Activated CD4-positive, alpha-beta T cell treated with anti-CD3 and anti-CD28 coated beads, Interleukin-2, amount 50 U/mL, for 24 hours (primary cell): Measurements from ENCODE around the gene SFMBT1.
A peak's percentile ranks its signal among the peaks of the same experiment; 100 is the strongest.

Source experiments
- DNase-seq, 2 donors: peaks; one replicate each; pipeline ENCODE4 v3.0.0-alpha.2; 2020; ENCODE audit warnings: low read depth in 1 of 2, low spot score in 1 of 2

The SFMBT1 gene

GRCh38 chr3:52890735-52891134 lies 155.1 kb downstream of the SFMBT1 start:
- peak in 1 of 2 donors; percentile 32 for DNase-seq

DNA sequence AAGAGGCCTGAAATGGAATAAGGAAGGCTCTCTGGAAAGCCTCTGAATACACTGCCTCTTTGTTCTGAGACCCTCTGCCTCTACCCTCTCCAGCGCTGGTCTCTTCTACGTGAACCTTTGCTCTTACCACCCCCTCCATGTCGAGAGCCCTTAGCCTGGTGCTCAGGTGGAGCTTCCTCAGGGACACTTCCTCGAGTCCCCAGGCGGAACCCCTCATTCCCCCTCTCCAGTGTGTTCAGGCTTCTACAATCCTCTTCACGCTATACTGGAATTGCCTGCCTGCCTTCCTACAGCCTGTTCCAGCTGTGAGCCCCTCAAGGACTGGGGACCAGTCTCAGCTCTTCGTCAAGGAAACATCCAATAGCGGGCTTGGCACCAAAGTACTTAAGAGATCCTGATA lies 156.0 kb downstream of the SFMBT1 start:
- no peak for DNase-seq

DNA sequence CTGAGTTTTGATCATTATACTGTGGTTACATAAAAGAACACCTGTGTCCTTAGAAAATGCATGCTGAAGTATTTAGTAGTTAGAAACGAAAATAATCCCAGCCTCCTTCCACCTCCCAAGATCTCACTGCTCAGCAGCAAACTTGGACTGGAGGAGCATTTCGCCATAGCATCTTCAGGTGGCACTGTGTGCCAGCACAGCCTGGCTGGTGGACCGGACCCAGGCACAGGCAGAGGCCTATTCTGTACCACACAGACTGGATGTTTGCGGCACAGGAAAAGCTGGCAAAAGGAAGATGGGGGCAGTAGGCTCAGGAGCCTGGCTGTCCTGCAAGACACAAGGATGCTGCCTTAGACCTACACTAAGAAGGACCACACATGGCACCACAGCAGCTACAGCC lies 158.7 kb downstream of the SFMBT1 start:
- DNase-seq: no peak

- DNase-seq: no peak
Measured at GRCh38 chr3:52886049-52886730, 159.7 kb downstream of the SFMBT1 start.

DNA sequence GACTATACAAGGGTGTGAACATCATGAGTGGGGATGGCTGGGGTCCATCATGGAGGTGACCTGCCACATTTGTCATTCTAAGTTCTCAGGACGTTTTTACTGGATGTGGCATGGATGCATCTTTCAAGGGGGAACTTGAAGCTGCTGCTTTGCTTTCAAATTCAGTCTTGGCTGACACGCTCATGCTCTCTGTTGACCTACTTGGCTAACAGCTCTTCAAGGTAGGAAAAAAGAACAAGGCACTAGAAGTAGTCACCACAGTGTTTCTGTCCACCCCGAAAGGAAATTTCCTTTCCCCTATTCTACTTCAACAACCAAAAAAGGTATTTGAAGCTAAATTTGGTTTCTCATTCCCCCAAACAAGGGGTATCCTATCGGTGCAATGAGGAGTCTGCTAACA lies 163.5 kb downstream of the SFMBT1 start:
- no peak for DNase-seq

- no peak for DNase-seq
Measured at GRCh38 chr3:52881871-52882270, 164.0 kb downstream of the SFMBT1 start.

- no peak for DNase-seq
Measured at GRCh38 chr3:52880474-52880873, 165.4 kb downstream of the SFMBT1 start.

GRCh38 chr3:52880047-52880446 lies 165.8 kb downstream of the SFMBT1 start:
- no peak for DNase-seq

GRCh38 chr3:52879581-52879980 lies 166.3 kb downstream of the SFMBT1 start:
- no peak for DNase-seq

- DNase-seq: no peak
Measured at GRCh38 chr3:52879090-52879489, 166.8 kb downstream of the SFMBT1 start.

DNA sequence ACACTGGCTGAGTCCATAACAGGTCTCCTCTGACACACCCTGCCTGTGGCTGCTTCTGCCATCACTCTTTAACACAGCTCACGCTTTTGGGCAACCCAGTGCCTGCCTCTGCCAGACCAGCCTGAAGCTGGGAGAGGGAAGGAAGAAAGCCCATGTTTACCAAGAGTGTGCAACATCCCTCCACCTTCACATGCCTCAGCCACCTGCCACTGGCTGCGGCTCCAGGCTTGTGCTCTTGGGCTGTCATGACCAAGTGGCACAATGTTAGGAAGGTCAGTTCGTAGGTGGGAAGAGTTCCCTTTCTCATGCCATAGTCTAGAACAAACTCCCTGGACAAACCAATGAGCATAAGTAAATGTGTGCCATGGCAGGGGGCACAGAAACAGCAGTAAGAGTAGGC lies 168.8 kb downstream of the SFMBT1 start:
- no peak for DNase-seq

DNA sequence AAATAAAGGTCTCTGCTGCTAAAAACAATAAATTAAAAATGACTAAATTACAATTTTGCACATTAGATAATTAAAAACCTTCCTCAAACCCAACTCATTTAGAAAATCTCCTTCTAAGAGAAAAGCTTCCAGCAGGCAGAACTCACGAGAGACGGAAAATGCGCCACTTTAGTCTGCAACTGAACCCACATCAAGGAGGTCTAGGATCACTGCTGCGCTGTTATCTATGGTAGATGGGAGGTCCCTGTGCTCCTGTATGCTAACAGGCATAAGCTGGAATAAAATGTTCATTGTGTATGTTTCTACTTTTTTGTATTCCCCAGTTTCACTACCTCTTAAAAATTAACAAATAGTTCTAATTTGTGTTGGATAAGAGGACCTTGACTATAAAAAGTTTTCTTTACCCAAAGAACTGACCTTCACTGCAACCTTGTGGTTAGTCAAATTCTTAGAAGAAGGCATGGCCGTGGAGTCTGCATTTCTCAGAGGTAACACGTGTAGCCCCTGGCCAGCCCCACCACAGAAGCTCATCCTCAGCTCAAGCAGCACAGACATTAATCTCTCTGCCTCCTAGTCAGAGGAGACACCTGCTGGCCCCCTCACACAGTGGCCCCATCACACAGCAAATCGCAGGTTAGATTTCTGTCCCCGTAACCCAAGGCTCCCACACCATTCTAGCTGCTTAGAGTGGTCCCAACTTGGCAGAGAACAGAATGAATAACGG lies 170.8 kb downstream of the SFMBT1 start:
- no peak for DNase-seq

GRCh38 chr3:52874160-52874701 lies 171.6 kb downstream of the SFMBT1 start:
- DNase-seq: no peak

DNA sequence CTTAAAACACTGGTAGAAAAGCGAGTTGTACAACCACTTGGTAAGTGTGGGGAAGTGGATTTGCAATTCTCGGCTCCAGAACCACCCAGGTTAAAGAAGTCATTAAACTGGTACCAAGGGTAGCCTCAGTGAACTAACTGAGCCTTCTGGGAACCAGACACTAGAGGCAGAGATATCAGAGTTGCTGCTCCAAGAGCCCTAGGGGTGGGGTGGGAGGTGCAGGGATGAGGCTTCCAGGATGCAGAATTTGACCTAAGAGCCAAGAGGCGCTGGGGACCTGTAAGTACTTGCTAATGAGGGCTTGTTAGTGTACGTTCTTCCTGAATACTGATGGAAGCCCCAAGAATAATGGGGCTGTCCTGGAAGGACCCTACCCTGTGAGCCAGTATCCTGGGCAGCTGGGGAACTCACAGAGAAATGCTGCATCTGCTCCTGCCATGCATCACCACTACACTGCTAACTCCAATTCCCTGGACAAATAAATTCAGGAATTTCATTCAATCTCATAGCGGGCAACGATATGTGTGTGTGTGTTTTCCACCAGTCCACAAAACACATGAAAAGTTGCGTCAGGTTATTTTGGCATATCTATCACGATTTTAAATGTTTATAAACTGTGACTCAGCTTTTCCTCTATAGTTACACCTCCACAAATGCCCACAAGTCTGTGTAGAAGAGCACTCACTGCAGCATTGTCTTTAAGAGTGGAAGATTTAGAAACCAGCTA lies 172.3 kb downstream of the SFMBT1 start:
- DNase-seq: no peak

GRCh38 chr3:52872245-52872644 lies 173.6 kb downstream of the SFMBT1 start:
- no peak for DNase-seq

DNA sequence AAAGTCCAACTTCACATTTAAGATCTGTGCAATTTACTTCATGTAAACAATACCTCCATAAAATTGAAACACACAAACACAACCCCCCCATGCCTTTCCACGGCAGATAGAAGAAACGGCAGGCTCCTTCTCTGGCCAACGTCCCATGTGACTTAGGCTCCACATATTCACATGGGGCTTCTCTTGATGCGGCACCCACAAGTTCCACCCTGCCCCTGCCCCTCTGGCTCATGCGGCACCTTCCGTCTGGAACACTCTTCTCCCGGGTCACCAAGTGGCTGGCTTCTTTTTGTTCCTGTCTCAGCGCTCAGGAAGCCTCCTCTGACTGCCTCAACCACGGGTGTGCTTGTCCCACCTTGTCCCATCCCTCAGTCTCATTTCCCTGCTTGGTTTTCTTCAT lies 174.1 kb downstream of the SFMBT1 start:
- DNase-seq: no peak

- no peak for DNase-seq
Measured at GRCh38 chr3:52870471-52870870, 175.4 kb downstream of the SFMBT1 start.

GRCh38 chr3:52866427-52866826 lies 179.4 kb downstream of the SFMBT1 start:
- DNase-seq: no peak

DNA sequence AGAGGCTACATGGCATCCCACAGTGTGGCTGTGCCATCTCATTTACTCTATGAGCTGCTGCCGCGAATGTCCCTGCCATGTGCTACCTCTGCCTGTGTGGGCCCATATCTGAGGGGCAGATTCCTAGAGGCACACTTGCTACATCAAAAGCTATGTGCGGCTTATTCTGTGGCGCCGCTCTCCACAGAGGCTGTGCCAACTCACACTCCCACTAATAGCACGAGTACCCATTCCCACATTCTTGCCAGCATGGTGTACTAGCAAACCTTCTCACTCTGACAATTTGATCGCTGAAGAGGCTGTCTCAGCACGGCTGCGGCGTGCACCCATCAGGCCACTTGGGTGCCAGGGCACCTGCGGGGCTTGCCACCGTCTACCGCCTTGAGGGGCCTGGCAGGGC lies 179.9 kb downstream of the SFMBT1 start:
- DNase-seq: no peak

- no peak for DNase-seq
Measured at GRCh38 chr3:52860424-52860768, 185.5 kb downstream of the SFMBT1 start.

- no peak for DNase-seq
Measured at GRCh38 chr3:52859686-52860423, 186.0 kb downstream of the SFMBT1 start.
